HG02840 (cell line): ENCODE measurements around the gene AGPAT2.

Experiments
- ATAC-seq: cut with Tn5 transposase; IDR thresholded peaks from one replicate; pipeline ENCODE4 v1.9.1; 2021; ENCODE audit warnings: mild to moderate bottlenecking, moderate library complexity, moderate number of reproducible peaks; ENCODE audit not compliant: unreplicated experiment, low FRiP score

Gene AGPAT2

GRCh38 chr9:136675477-136676296 is 11.6 kb downstream of the AGPAT2 start:
- ATAC-seq = no peak

DNA sequence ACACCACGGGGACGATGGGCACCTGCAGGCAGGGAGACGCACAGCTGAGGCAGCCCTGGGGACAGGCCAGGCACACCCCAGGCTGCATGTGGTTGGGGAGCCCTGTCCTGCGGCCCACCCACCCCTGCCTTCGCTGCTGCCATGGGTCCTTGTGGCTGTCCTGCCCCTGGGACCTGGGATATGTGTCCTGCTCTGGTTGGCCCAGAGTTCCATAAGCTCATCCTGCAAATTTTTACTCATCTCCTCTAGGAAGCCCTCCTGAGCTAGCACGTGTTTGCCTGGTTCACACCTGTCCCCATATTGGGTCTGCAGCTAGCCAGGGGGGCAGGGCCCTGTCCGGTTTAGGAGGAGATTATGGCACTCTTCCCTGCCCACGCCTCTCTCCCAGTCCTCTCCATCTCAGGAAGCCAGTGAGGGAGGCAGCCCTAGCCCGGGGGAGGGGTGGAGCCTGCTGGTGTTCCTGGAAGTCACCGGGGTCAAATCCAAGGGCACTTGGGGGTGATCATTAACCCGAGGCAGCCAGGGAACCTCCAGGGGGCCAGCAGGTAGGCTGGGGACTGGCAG is 12.4 kb downstream of the AGPAT2 start:
- no peak for ATAC-seq

GRCh38 chr9:136673975-136674785 is 13.1 kb downstream of the AGPAT2 start:
- ATAC-seq = no peak

DNA sequence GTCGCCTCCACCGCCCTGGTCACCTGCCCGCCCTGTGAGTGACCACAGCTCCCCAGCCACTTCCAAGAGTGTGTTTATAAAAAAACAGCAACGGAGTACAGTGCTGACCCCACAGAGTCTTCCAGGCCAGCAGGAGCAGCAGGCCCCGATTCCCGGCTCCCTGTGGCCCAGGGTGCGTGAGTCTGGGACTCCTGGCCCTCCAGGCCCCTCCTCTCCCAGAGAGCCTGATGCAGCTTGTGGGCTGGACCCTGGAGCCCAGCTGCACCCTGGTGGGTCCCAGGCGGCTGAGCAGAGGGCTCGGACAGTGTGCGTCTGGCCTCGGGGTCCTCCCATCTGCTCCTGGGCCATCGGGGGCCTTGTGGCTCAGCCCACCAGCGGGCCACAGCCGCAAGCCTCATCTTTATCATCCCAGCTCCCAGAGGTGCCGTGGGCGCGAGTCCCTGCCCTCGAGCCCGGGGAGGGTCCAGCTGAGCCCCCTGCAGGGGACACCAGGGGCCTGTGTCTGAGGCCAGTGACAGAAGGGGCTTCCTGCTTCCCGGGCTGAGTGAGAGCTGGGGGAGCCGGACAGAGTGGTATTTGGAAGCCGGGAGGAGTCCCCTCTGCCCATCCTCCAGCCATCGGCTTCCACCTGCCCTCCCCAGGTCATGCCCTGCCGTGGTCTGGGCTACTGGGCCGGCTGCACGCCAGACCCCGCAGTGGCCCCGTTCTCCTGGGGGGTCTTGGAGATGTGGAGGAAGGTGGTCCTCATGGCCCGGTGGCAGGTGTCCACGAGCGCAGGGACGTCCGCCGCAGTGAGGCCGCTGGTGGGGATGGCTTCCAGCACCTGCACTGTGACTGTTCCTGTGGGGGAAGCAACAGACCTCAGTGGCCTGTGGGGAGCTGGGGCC is 13.9 kb downstream of the AGPAT2 start:
- no peak for ATAC-seq

- ATAC-seq = no peak
Measured at GRCh38 chr9:136672431-136673087, 14.7 kb downstream of the AGPAT2 start.

GRCh38 chr9:136671646-136672430 is 15.4 kb downstream of the AGPAT2 start:
- no peak for ATAC-seq

- ATAC-seq = no peak
Measured at GRCh38 chr9:136671254-136671614, 16.0 kb downstream of the AGPAT2 start.

DNA sequence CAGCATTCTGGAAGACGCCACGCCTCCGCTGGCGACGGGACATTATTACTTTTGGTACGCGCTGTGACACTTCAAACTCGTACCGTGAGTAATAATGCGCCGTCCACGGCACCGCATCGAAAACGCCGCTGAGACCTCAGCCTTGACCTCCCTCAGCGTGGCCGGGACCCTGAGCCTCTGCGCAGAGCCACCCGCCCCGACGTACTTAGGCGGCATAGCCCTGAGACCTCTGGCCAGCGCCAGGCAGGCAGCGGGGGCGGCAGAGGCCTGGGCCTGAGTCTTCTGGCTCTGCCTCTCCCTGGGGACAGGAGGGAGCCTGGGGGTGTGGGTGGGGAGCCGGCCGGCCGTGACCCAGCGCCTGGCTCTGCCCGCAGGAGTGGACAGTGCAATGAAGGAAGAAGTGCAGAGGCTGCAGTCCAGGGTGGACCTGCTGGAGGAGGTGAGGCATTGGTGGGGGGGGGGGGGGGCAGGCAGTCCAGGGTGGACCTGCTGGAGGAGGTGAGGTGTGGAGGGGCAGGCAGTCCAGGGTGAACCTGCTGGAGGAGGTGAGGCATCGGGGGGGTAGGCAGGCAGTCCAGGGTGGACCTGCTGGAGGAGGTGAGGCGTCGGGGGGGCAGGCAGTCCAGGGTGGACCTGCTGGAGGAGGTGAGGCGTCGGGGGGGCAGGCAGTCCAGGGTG is 16.5 kb downstream of the AGPAT2 start:
- no peak for ATAC-seq

- no peak for ATAC-seq
Measured at GRCh38 chr9:136669791-136670464, 17.3 kb downstream of the AGPAT2 start.

GRCh38 chr9:136668983-136669790 is 18.1 kb downstream of the AGPAT2 start:
- ATAC-seq = no peak

DNA sequence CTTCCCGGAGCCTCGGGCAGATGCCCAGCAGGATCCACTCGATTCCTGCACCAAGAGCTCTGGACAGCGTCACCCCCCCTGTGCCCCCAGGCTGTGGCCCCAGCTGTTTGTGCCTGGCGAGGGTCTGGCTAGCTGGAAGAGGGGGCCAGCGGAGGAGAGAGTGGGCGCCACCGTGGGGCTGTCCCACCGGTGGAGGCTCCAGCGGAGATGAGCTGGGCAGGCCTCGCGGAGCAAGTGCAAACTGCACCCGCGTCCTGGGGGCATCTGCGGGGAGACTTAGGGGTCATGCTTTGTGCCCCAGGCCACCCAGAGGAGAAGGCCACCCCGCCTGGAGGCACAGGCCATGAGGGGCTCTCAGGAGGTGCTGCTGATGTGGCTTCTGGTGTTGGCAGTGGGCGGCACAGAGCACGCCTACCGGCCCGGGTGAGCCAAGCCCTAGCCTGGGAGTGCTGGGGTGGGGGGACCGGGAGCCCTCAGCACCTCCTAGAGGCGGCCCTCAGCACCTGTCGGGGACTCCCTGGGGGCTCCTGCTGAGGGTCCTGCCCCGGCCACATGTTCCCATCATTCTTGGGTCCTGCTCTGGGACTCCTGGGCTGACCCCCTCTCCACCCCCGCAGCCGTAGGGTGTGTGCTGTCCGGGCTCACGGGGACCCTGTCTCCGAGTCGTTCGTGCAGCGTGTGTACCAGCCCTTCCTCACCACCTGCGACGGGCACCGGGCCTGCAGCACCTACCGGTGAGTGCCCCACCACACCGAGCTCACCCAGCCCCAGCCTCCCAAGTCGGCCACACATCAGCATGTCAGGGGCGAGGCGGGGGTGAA is 19.1 kb downstream of the AGPAT2 start:
- no peak for ATAC-seq

DNA sequence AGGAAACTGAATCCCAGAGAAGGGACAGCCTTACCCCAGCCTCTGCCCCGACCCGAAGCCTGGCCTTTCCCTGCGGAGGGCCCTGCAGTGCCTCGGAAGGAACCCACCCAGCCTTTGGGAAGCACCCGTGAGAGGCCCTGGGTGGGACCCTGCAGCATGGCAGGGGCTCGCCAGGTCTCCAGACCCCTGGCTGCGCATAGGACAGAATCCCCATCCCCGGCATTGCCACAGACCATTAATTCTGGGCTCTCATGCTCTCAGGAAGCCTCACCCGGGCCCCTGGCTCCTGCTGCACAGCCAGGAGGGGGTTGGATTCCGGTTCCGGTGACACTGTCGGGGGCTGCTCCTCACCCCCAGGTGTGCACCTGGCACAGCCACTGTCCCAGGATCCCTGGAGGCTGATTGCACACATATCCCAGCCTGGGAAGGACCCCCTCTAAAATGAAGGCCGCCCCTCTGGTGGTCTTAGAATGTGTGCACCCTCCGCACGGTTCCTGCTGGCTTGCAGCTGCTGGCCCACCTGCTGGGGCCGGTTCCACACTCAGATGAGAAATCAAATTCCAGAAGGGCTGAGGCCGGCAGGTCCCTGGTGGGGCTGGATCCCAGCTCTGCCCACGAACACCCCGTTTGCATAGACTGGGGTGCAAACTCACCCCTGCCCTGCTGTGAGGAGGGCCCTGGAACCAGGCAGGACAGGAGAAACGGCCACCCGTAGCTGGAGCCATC is 19.9 kb downstream of the AGPAT2 start:
- no peak for ATAC-seq

- ATAC-seq = no peak
Measured at GRCh38 chr9:136666372-136667213, 20.7 kb downstream of the AGPAT2 start.

DNA sequence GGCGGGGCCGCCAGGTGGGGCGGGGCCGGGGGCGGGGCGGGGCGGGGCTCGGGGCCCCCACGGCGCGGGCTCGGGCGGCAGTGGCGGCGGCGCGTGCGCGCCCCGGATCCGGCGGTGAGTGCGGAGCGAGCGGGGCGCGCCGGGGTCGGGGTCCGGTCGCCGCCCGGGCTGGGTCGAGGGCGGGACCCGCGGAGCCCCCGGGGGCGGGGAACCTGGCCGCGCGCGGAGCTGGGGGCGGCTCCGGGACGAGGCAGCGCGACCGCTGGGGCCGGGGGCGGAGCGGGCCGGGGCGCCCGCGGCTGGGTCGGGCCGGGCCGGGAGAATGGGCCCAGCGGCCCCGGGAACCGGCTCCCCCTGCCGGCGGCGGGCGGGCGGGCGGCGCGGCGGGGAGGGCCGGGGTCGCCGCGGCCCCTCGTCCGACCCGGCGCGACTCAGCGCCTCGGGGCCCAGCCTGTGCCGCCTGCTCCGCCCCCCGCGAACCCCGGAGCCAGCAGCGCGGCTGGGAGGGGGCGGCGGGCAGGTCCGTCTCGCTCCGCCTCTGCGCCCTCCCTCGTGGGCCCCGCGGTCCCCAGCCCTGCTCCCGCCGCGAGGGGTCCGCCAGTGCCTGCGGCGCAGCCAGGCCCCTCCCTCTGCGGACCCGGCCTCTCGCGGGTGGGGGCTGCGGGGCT is 21.4 kb downstream of the AGPAT2 start:
- ATAC-seq = no peak
